Measurements from ENCODE around the gene SPON2.
A peak's percentile ranks its signal among the peaks of the same experiment; 100 is the strongest.

GRCh38 chr4:1170156-1170975, 2.0 kb downstream of the SPON2 start:
- TF ChIP-seq POLR2AphosphoS5 (IDR thresholded peaks at IDR 0.05; ENCODE audit: low read depth, low read length) = no peak; the same call in 1 of the 2 replicates
- TF ChIP-seq REST (IDR thresholded peaks at IDR 0.05; ENCODE audit: insufficient read depth in 1 of 2, low read depth in 2 of 2, low read length in 2 of 2) = no peak
- TF ChIP-seq SIN3A (IDR thresholded peaks at IDR 0.05; ENCODE audit: borderline replicate concordance, insufficient read depth, low read length) = peak; percentile 37; the same call in 1 of the 2 replicates
